HL-60 (cell line): ENCODE data around the gene RNASE4.

Experiments
- DNase-seq, 2 experiments: peaks; one replicate each; pipeline ENCODE4 v3.0.0-alpha.2; 2010 to 2020; ENCODE audit warnings: low read depth in 1 of 2, low spot score in 1 of 2
- H3K27ac ChIP-seq: fragments of 250-450 bp; sonication (Bioruptor Pico); replicated peaks from 2 replicates; pipeline ENCODE4 v1.5.1; 2020; ENCODE audit warnings: mild to moderate bottlenecking, moderate library complexity
- H3K27me3 ChIP-seq: fragments of 250-450 bp; sonication (Bioruptor Pico); 2 replicates; pipeline ENCODE4 v1.5.1; 2021; ENCODE audit warnings: mild to moderate bottlenecking, moderate library complexity; ENCODE audit not compliant: insufficient read depth, poor library complexity, severe bottlenecking
- H3K4me3 ChIP-seq: replicated peaks from 2 replicates; pipeline ENCODE4 v1.5.1; 2011; ENCODE audit warnings: mild to moderate bottlenecking, control low read depth, low read length; ENCODE audit not compliant: insufficient read depth
- CTCF ChIP-seq: IDR thresholded peaks from one replicate; pipeline ENCODE4 v1.5.1; 2011; ENCODE audit warnings: low read length, control low read depth, inconsistent platforms; ENCODE audit not compliant: insufficient read depth
- GABPA ChIP-seq: IDR thresholded peaks from 2 replicates; pipeline ENCODE4 v1.6.1; 2012; ENCODE audit warnings: low read depth
- POLR2AphosphoS5 ChIP-seq: IDR thresholded peaks from 2 replicates; pipeline ENCODE4 v1.6.1; 2012; ENCODE audit warnings: low read depth
- SPI1 ChIP-seq: IDR thresholded peaks from 2 replicates; pipeline ENCODE4 v1.6.1; 2012; ENCODE audit warnings: low read depth, mild to moderate bottlenecking, borderline replicate concordance
- TF ChIP-seq, protein P1 (sequence below): IDR thresholded peaks from 2 replicates; pipeline ENCODE4 v1.6.1; 2012; ENCODE audit warnings: low read depth; ENCODE audit not compliant: insufficient replicate concordance

RNASE4 gene

DNA sequence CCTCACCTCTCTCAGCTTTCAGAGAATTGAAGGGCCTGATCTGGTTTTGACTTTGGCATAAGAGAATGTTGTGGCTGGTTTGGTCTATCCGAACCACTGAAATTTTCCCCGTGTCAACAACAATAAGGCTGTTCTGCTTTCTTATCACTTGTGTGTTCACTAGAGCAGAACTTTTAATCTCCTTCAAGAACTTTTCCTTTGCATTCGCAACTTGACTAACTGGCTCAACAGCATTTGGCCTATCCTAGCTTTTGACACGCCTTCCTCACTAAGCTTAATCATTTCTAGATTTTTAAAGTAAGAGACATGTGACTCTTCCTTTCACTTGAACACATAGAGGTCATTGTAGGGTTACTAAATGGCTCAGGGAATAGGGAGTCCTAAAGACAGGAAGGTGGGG lies 35.4 kb downstream of the RNASE4 start:
- no peak overlapping the region for H3K4me3 ChIP-seq
- TF ChIP-seq, protein P1, sequence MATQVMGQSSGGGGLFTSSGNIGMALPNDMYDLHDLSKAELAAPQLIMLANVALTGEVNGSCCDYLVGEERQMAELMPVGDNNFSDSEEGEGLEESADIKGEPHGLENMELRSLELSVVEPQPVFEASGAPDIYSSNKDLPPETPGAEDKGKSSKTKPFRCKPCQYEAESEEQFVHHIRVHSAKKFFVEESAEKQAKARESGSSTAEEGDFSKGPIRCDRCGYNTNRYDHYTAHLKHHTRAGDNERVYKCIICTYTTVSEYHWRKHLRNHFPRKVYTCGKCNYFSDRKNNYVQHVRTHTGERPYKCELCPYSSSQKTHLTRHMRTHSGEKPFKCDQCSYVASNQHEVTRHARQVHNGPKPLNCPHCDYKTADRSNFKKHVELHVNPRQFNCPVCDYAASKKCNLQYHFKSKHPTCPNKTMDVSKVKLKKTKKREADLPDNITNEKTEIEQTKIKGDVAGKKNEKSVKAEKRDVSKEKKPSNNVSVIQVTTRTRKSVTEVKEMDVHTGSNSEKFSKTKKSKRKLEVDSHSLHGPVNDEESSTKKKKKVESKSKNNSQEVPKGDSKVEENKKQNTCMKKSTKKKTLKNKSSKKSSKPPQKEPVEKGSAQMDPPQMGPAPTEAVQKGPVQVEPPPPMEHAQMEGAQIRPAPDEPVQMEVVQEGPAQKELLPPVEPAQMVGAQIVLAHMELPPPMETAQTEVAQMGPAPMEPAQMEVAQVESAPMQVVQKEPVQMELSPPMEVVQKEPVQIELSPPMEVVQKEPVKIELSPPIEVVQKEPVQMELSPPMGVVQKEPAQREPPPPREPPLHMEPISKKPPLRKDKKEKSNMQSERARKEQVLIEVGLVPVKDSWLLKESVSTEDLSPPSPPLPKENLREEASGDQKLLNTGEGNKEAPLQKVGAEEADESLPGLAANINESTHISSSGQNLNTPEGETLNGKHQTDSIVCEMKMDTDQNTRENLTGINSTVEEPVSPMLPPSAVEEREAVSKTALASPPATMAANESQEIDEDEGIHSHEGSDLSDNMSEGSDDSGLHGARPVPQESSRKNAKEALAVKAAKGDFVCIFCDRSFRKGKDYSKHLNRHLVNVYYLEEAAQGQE, result no peak
- TF ChIP-seq POLR2AphosphoS5 (no peak), SPI1 (no peak), CTCF (no peak), GABPA (no peak)
- no peak for DNase-seq
- H3K27me3 ChIP-seq, result no peaks in the 10 kb centered on the region
- no peak overlapping the region for H3K27ac ChIP-seq

GRCh38 chr14:20720741-20721140 lies 36.4 kb downstream of the RNASE4 start:
- Histone ChIP-seq H3K27ac (no peak overlapping the region), H3K27me3 (no peaks in the 10 kb centered on the region), H3K4me3 (no peak overlapping the region)
- DNase-seq, result no peak
- TF ChIP-seq SPI1, result no peak
- no peak for TF ChIP-seq GABPA
- TF ChIP-seq, protein P1, result no peak
- no peak for TF ChIP-seq POLR2AphosphoS5
- TF ChIP-seq CTCF, result no peak

DNA sequence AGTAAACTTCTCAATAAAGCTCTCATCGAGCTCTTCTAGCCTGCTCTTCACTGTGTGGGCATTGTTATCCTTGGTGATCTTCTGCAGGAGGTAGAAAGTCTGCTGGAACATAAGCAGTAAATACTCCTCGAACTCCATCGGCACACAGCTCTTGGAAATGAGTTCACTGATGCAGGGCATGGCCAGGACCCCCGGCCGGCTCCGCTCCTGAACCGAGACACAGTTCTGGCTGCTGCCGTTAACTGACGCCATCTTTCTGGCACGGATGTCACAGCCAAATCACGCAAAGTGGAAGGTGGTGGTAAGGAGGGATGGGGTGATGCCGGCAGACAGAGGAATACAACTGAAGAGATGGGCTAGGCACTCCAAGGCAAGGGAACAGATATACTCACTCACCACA lies 37.7 kb downstream of the RNASE4 start:
- DNase-seq, result no peak
- Histone ChIP-seq H3K27me3 (no peaks in the 10 kb centered on the region), H3K27ac (no peak overlapping the region), H3K4me3 (no peak overlapping the region)
- no peak for TF ChIP-seq POLR2AphosphoS5
- TF ChIP-seq GABPA, result no peak
- no peak for TF ChIP-seq SPI1
- TF ChIP-seq, protein P1, result no peak
- TF ChIP-seq CTCF, result no peak
